K562 (cell line): ENCODE measurements around the gene UCN. TPM values are rescaled to one million over a fixed set of nuclear protein-coding genes. Genes with fewer than 3 reads are reported as not detected.

Experiments used
- ARID1B ChIP-seq: fragments of 450-650 bp; IDR thresholded peaks from 2 replicates; pipeline ENCODE4 v1.6.1; 2016; ENCODE audit warnings: antibody characterized with exemption, mild to moderate bottlenecking, inconsistent platforms
- ARID2 ChIP-seq: fragments of 450-650 bp; IDR thresholded peaks from 2 replicates; pipeline ENCODE4 v1.6.1; 2017; ENCODE audit warnings: antibody characterized with exemption, mild to moderate bottlenecking
- ATF7 ChIP-seq: fragments of 450-650 bp; IDR thresholded peaks from 2 replicates; pipeline ENCODE4 v1.7.1; 2014; ENCODE audit warnings: mild to moderate bottlenecking, moderate library complexity
- CC2D1A ChIP-seq: fragments of 450-650 bp; IDR thresholded peaks from 2 replicates; pipeline ENCODE4 v1.6.1; 2017; ENCODE audit warnings: mild to moderate bottlenecking
- CEBPG ChIP-seq, 3 experiments: fragments of 200-800 bp in 1 of 3; sonication (Bioruptor generic) in 1 of 3; sonication (generic) in 1 of 3; formaldehyde crosslinking in 1 of 3; IDR thresholded peaks in 2 of 3; conservative IDR thresholded peaks in 1 of 3; 2 replicates each; pipeline versions ENCODE4 v1.6.1 to v1.8.0; 2016 to 2022; ENCODE audit warnings: missing compliant biosample characterization in 2 of 3, missing genetic modification characterization in 2 of 3, mild to moderate bottlenecking in 1 of 3, missing genetic modification reagents in 1 of 3
- CREM ChIP-seq: IDR thresholded peaks from 2 replicates; pipeline ENCODE4 v1.6.1; 2014; ENCODE audit warnings: antibody characterized with exemption, low read depth
- CTCF ChIP-seq, 3 experiments: IDR thresholded peaks in 2 of 3; conservative IDR thresholded peaks in 1 of 3; 2 replicates each; pipeline ENCODE4 v1.5.1; 2011 to 2012; ENCODE audit warnings: low read length in 3 of 3, mild to moderate bottlenecking in 3 of 3, control low read depth in 2 of 3, improper control_type of control experiment in 1 of 3, inconsistent platforms in 1 of 3, low read depth in 1 of 3, mixed read lengths in 1 of 3, moderate library complexity in 1 of 3; ENCODE audit not compliant: insufficient read depth in 2 of 3
- ETV5 ChIP-seq: sonication (generic); formaldehyde crosslinking; IDR thresholded peaks from 2 replicates; pipeline ENCODE4 v1.4.0; 2020; ENCODE audit warnings: low read depth, mild to moderate bottlenecking, missing genetic modification reagents
- FIP1L1 ChIP-seq: fragments of 200-400 bp; formaldehyde crosslinking; IDR thresholded peaks from 2 replicates; pipeline ENCODE4 v1.6.1; 2018; ENCODE audit warnings: mild to moderate bottlenecking, low read depth, low read length; ENCODE audit not compliant: poor library complexity, severe bottlenecking
- GABPA ChIP-seq: fragments of 200-800 bp; sonication (Bioruptor generic); conservative IDR thresholded peaks from 2 replicates; pipeline ENCODE4 v1.6.1; 2016; ENCODE audit warnings: low read depth, missing genetic modification characterization, missing compliant biosample characterization
- HMG20A ChIP-seq: fragments of 450-650 bp; formaldehyde crosslinking; conservative IDR thresholded peaks from 2 replicates; pipeline ENCODE4 v1.4.0; 2020; ENCODE audit warnings: mild to moderate bottlenecking, mixed read lengths
- JUN ChIP-seq, 2 experiments: sonication (generic) in 1 of 2; formaldehyde crosslinking in 1 of 2; IDR thresholded peaks; 2 replicates each; pipeline versions ENCODE4 v1.6.1 to v1.8.0; 2012 to 2022; ENCODE audit warnings: borderline replicate concordance in 2 of 2, mild to moderate bottlenecking in 2 of 2, improper control_type of control experiment in 1 of 2, low read depth in 1 of 2, low read length in 1 of 2, missing genetic modification reagents in 1 of 2
- JUND ChIP-seq, 2 experiments: IDR thresholded peaks; 2 replicates in 1 of 2; 3 replicates in 1 of 2; pipeline ENCODE4 v1.6.1; 2011; ENCODE audit warnings: borderline replicate concordance in 2 of 2, low read depth in 2 of 2, low read length in 2 of 2, improper control_type of control experiment in 1 of 2, missing biosample characterization in 1 of 2, missing genetic modification characterization in 1 of 2, missing genetic modification reagents in 1 of 2
- MCM2 ChIP-seq: fragments of 450-650 bp; IDR thresholded peaks from 2 replicates; pipeline ENCODE4 v1.6.1; 2017; ENCODE audit warnings: low read depth, mild to moderate bottlenecking
- MTA2 ChIP-seq: fragments of 450-650 bp; IDR thresholded peaks from 2 replicates; pipeline ENCODE4 v1.6.1; 2016; ENCODE audit warnings: low read depth
- NFIX ChIP-seq: fragments of 250-450 bp; sonication (Bioruptor Pico); IDR thresholded peaks from 2 replicates; pipeline ENCODE4 v1.4.0; 2020; ENCODE audit warnings: low read depth, mild to moderate bottlenecking, moderate library complexity
- NR2C2 ChIP-seq, 2 experiments: fragments of 200-800 bp in 1 of 2; sonication (Bioruptor generic) in 1 of 2; sonication (generic) in 1 of 2; formaldehyde crosslinking in 1 of 2; IDR thresholded peaks; 2 replicates each; pipeline versions ENCODE4 v1.6.1 to v1.8.0; 2016 to 2022; ENCODE audit warnings: mild to moderate bottlenecking in 1 of 2, missing compliant biosample characterization in 1 of 2, missing genetic modification characterization in 1 of 2, missing genetic modification reagents in 1 of 2
- NRF1 ChIP-seq, 2 experiments: fragments of 450-650 bp; IDR thresholded peaks in 1 of 2; conservative IDR thresholded peaks in 1 of 2; 2 replicates each; pipeline ENCODE4 v1.6.1; 2014; ENCODE audit warnings: mild to moderate bottlenecking in 2 of 2
- SMARCA4 ChIP-seq: fragments of 450-650 bp; IDR thresholded peaks from 2 replicates; pipeline ENCODE4 v1.6.1; 2016
- SMARCE1 ChIP-seq: fragments of 450-650 bp; IDR thresholded peaks from 2 replicates; pipeline ENCODE4 v1.7.1; 2016; ENCODE audit warnings: mild to moderate bottlenecking
- SRSF7 ChIP-seq: fragments of 200-400 bp; formaldehyde crosslinking; optimal IDR thresholded peaks from 2 replicates; pipeline ENCODE3; 2017; ENCODE audit warnings: mild to moderate bottlenecking, low read depth, low read length
- TAF7 ChIP-seq: fragments of 450-650 bp; IDR thresholded peaks from 2 replicates; pipeline ENCODE4 v1.6.1; 2016; ENCODE audit warnings: missing genetic modification characterization, missing compliant biosample characterization
- ZC3H11A ChIP-seq: IDR thresholded peaks from 2 replicates; pipeline ENCODE4 v1.6.1; 2012; ENCODE audit warnings: low read depth, low read length, improper control_type of control experiment
- ZNF384 ChIP-seq: IDR thresholded peaks from 2 replicates; pipeline ENCODE4 v1.6.1; 2012; ENCODE audit warnings: low read depth, low read length, improper control_type of control experiment
- polyA plus RNA-seq, 8 experiments: library from polyadenylated mRNA; depleted of rRNA in 4 of 8; stranded (reverse) in 5 of 8; unstranded in 3 of 8; fragments of >200 nt; fragmentation: Nextera tagmentation in 2 of 8; fragmentation: Illumina TruSeq in 1 of 8; extraction: Ambion mirVana in 2 of 8; extraction: Trizol in 1 of 8; gene quantifications; 2 replicates each; pipeline versions ENCODE4 v1.2.1 to v1.2.3, GENCODE V29; 2011 to 2014; ENCODE audit warnings: inconsistent platforms in 1 of 8, missing spikeins in 1 of 8
- total RNA-seq, 7 experiments: library from RNA; depleted of rRNA in 6 of 7; stranded (reverse); fragments of >200 nt in 6 of 7; fragmentation: Illumina TruSeq in 2 of 7; extraction: Trizol in 2 of 7; gene quantifications; 2 replicates each; pipeline versions ENCODE4 v1.2.1 to v1.2.3, GENCODE V29; 2011 to 2021; ENCODE audit warnings: low replicate concordance in 1 of 7

UCN gene
- total and polyA plus RNA-seq, 9 of the 15 experiments (the other 6 are each of a cell fraction or from before 2014, with no cell fraction given): 0.10 to 2.7 (median 0.43) TPM

- TF ChIP-seq NFIX (CRISPR knock-in tag): no peak
- TF ChIP-seq FIP1L1: no peak
- peak; percentile 74 for TF ChIP-seq CC2D1A
- TF ChIP-seq CEBPG (CRISPR knock-in tag; IDR thresholded peaks at IDR 0.05): no peak
- TF ChIP-seq CEBPG (tag; conservative IDR thresholded peaks at IDR 0.05 in 1 of 2, IDR thresholded peaks at IDR 0.05 in 1 of 2): 0 out of 4 replicates have a peak, but pooled peaks of 1 of the 2 experiments have one; percentile 28
- TF ChIP-seq GABPA (tag): peak; percentile 61
- no peak for TF ChIP-seq SRSF7
- no peak for TF ChIP-seq TAF7 (tag)
- no peak for TF ChIP-seq MCM2
- TF ChIP-seq CREM: peak; percentile 35; the same call in 1 of the 2 replicates
- TF ChIP-seq MTA2: 0 out of 2 replicates have a peak, but pooled peaks have one; percentile 7
- TF ChIP-seq SMARCE1: peak; percentile 52; the same call in 1 of the 2 replicates
- TF ChIP-seq ZNF384: peak; percentile 99
- peak; percentile 40; the same call in 1 of the 2 replicates for TF ChIP-seq ARID1B
- 0 out of 2 replicates have a peak, but pooled peaks have one; percentile 37 for TF ChIP-seq ZC3H11A
- 0 out of 2 replicates have a peak, but pooled peaks have one; percentile 34 for TF ChIP-seq ARID2
- TF ChIP-seq NRF1 (conservative IDR thresholded peaks at IDR 0.05 in 1 of 2, IDR thresholded peaks at IDR 0.05 in 1 of 2): peak; percentile 36 to 44; a peak in 3 of 4 replicates
- TF ChIP-seq NR2C2 (CRISPR knock-in tag; IDR thresholded peaks at IDR 0.05): no peak
- peak; percentile 53; the same call in 1 of the 2 replicates for TF ChIP-seq NR2C2 (tag; IDR thresholded peaks at IDR 0.05)
- TF ChIP-seq ETV5 (CRISPR knock-in tag): peak; percentile 52; the same call in 1 of the 2 replicates
- no peak for TF ChIP-seq HMG20A
- TF ChIP-seq JUN (IDR thresholded peaks at IDR 0.05; ENCODE audit: borderline replicate concordance, low read depth, low read length): 0 out of 2 replicates have a peak, but pooled peaks have one; percentile 48
- no peak for TF ChIP-seq JUN (CRISPR knock-in tag; IDR thresholded peaks at IDR 0.05; ENCODE audit: borderline replicate concordance)
- 0 out of 2 replicates have a peak, but pooled peaks have one; percentile 33 for TF ChIP-seq JUND (IDR thresholded peaks at IDR 0.05; ENCODE audit: borderline replicate concordance, low read depth, low read length)
- 0 out of 3 replicates have a peak, but pooled peaks have one; percentile 7 for TF ChIP-seq JUND (tag; IDR thresholded peaks at IDR 0.05; ENCODE audit: borderline replicate concordance, low read depth, low read length)
- TF ChIP-seq CTCF (IDR thresholded peaks at IDR 0.05 in 2 of 3, conservative IDR thresholded peaks at IDR 0.05 in 1 of 3; ENCODE audit: insufficient read depth in 2 of 3, low read depth in 1 of 3, low read length in 3 of 3): peak; percentile 80 to 93 (median 85)
- TF ChIP-seq ATF7: peak; percentile 93
- 0 out of 2 replicates have a peak, but pooled peaks have one; percentile 53 for TF ChIP-seq SMARCA4
These were observed 4.9 kb downstream of the UCN start (continued) for GRCh38 chr2:27303093-27304025.
